BLaER1 treated with 17β-estradiol and CSF1 and Interleukin-3, amounts not matched to agents 10 nM and 100 nM (cell line): ENCODE results near the gene PSKH1.

ENCODE experiments used
- H3K27ac ChIP-seq, 11 experiments: shearing (Covaris generic); formaldehyde crosslinking; 2 replicates each; pipeline ENCODE4 v1.8.1; 2022
- H3K27me3 ChIP-seq, 11 experiments: shearing (Covaris generic); formaldehyde crosslinking; 2 replicates each; pipeline ENCODE4 v1.8.1; 2022
- H3K36me3 ChIP-seq, 11 experiments: shearing (Covaris generic); formaldehyde crosslinking; 2 replicates each; pipeline ENCODE4 v1.8.1; 2022
- H3K4me1 ChIP-seq, 10 experiments: shearing (Covaris generic); formaldehyde crosslinking; 2 replicates each; pipeline ENCODE4 v1.8.1; 2022
- H3K4me2 ChIP-seq, 11 experiments: shearing (Covaris generic); formaldehyde crosslinking; 2 replicates each; pipeline ENCODE4 v1.8.1; 2022
- H3K4me3 ChIP-seq, 10 experiments: shearing (Covaris generic); formaldehyde crosslinking; 2 replicates each; pipeline ENCODE4 v1.8.1; 2022
- H3K9ac ChIP-seq, 11 experiments: shearing (Covaris generic); formaldehyde crosslinking; 2 replicates each; pipeline ENCODE4 v1.8.1; 2022
- H3K9me3 ChIP-seq, 11 experiments: shearing (Covaris generic); formaldehyde crosslinking; replicated peaks in 1 of 11; 2 replicates each; pipeline ENCODE4 v1.8.1; 2022
- H4K20me1 ChIP-seq, 11 experiments: shearing (Covaris generic); formaldehyde crosslinking; 2 replicates each; pipeline ENCODE4 v1.8.1; 2022
- Cebpa-rat ChIP-seq, 11 experiments: shearing (Covaris generic); IDR thresholded peaks; 2 replicates each; pipeline ENCODE4 v1.8.1; 2022

Gene PSKH1

GRCh38 chr16:67965668-67966548 is 72.9 kb downstream of the PSKH1 start:
- Histone ChIP-seq H3K36me3 (peaks cover 7 to 33% (median 26%) of the 10 kb centered on the region in 11 experiments; a peak in 17 of 22 replicates), H3K9ac (peak overlapping the region in 4 of 11 experiments; percentile 42 to 85 (median 54); a peak in 6 of 22 replicates), H3K4me1 (peaks cover 24 to 54% (median 43%) of the 10 kb centered on the region in 10 experiments), H4K20me1 (peaks cover 5 to 53% (median 20%) of the 10 kb centered on the region in 11 experiments; a peak in 15 of 22 replicates), H3K4me2 (peak overlapping the region; percentile 75 to 99 (median 96)), H3K27ac (no peak overlapping the region; a peak in 1 of 22 replicates), H3K27me3 (no peaks in the 10 kb centered on the region), H3K9me3 (no peaks in the 10 kb centered on the region), H3K4me3 (no peak overlapping the region; a peak in 1 of 20 replicates)
- no peak for TF ChIP-seq Cebpa-rat (IDR thresholded peaks at IDR 0.05)

DNA sequence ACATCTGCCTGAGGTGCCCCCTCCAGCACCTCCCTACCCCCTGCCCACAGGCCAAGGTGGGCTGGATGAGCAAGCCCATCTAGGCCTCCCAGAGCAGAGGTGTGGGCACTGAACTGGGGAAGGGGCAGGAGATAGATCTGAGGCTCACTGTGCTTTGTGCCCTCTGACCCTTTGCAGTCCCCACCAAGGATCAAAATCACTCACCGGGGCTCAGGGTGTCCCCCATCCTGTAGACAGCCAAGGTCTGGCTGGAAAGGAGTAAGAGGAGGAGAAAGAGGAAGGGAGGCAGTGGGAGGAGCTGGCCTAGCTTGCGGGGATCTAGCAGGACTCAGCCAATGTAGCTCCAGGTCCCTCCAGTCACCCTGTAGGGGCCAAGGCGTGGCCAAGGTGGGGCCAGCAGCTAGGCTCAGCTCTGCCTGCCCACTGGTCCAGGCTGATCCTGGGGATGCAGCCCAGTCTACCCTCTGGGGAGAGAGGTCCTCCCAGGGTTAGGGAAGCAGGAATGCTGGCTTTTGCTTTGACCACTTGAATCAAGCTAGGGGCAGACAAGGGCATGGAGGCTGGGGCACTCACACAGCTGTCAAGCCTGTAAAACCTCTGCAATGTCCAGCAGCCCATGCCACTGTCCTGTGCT is 73.6 kb downstream of the PSKH1 start:
- no peak overlapping the region; a peak in 1 of 22 replicates for H3K27ac ChIP-seq
- TF ChIP-seq Cebpa-rat (IDR thresholded peaks at IDR 0.05): no peak

GRCh38 chr16:67967183-67967957 is 74.3 kb downstream of the PSKH1 start:
- H3K4me3 ChIP-seq: peak overlapping the region; percentile 72 to 93 (median 84)
- H3K36me3 ChIP-seq: peaks cover 0 to 18% (median 12%) of the 10 kb centered on the region in 11 experiments; a peak in 15 of 22 replicates
- H3K9me3 ChIP-seq: no peaks in the 10 kb centered on the region
- H4K20me1 ChIP-seq: peaks cover 5 to 44% (median 20%) of the 10 kb centered on the region in 11 experiments; a peak in 15 of 22 replicates
- no peaks in the 10 kb centered on the region for H3K27me3 ChIP-seq
- H3K4me1 ChIP-seq: peaks cover 24 to 54% (median 43%) of the 10 kb centered on the region in 10 experiments
- H3K4me2 ChIP-seq: peak overlapping the region; percentile 75 to 99 (median 96)
- H3K27ac ChIP-seq: peak overlapping the region; percentile 68 to 94 (median 84); a peak in 21 of 22 replicates
- TF ChIP-seq Cebpa-rat (IDR thresholded peaks at IDR 0.05): no peak
- H3K9ac ChIP-seq: peak overlapping the region; percentile 82 to 93 (median 89)

More for the DNA sequence above, 73.6 kb downstream of the PSKH1 start:
- Histone ChIP-seq H3K27me3 (no peaks in the 10 kb centered on the region), H3K4me3 (peak overlapping the region in 8 of 10 experiments; percentile 72 to 93 (median 86); a peak in 10 of 20 replicates), H4K20me1 (peaks cover 5 to 46% (median 20%) of the 10 kb centered on the region in 11 experiments; a peak in 15 of 22 replicates), H3K36me3 (peaks cover 0 to 25% (median 19%) of the 10 kb centered on the region in 11 experiments; a peak in 15 of 22 replicates), H3K9me3 (no peaks in the 10 kb centered on the region), H3K4me2 (peak overlapping the region; percentile 75 to 99 (median 96)), H3K4me1 (peaks cover 24 to 54% (median 43%) of the 10 kb centered on the region in 10 experiments), H3K9ac (peak overlapping the region in 7 of 11 experiments; percentile 59 to 93 (median 87); a peak in 11 of 22 replicates)

DNA sequence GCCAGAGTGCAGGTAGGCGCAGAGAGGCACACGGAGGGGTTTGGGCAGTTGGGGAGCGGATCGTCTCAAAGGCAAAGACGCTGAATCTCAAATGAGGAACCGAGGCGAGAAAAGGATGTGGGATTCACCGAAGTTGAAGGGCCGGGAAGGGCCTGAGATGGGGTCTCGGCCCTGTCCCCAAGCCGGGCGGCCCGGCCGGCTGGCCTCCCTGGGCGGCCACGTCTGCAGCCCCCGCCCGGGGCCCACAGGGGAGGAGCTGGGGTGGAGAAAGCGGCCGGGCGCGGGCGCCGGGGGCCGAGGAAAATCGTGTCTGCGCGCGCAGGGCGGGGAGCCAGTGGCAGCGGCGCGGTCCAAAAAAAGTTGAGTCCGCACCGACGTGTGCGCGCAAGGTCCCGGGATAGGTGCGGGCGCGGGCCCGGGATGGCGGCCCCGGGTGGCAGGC is 74.9 kb downstream of the PSKH1 start:
- TF ChIP-seq Cebpa-rat (IDR thresholded peaks at IDR 0.05): no peak
- Histone ChIP-seq H3K27me3 (no peaks in the 10 kb centered on the region), H3K36me3 (peaks cover 0 to 12% (median 6%) of the 10 kb centered on the region in 11 experiments; a peak in 13 of 22 replicates), H3K9ac (peak overlapping the region; percentile 82 to 93 (median 89)), H3K27ac (peak overlapping the region; percentile 68 to 94 (median 84); a peak in 21 of 22 replicates), H3K9me3 (no peaks in the 10 kb centered on the region), H3K4me1 (peaks cover 24 to 54% (median 43%) of the 10 kb centered on the region in 10 experiments), H4K20me1 (peaks cover 5 to 44% (median 20%) of the 10 kb centered on the region in 11 experiments; a peak in 15 of 22 replicates), H3K4me2 (peak overlapping the region; percentile 75 to 99 (median 96)), H3K4me3 (peak overlapping the region; percentile 72 to 93 (median 84))

DNA sequence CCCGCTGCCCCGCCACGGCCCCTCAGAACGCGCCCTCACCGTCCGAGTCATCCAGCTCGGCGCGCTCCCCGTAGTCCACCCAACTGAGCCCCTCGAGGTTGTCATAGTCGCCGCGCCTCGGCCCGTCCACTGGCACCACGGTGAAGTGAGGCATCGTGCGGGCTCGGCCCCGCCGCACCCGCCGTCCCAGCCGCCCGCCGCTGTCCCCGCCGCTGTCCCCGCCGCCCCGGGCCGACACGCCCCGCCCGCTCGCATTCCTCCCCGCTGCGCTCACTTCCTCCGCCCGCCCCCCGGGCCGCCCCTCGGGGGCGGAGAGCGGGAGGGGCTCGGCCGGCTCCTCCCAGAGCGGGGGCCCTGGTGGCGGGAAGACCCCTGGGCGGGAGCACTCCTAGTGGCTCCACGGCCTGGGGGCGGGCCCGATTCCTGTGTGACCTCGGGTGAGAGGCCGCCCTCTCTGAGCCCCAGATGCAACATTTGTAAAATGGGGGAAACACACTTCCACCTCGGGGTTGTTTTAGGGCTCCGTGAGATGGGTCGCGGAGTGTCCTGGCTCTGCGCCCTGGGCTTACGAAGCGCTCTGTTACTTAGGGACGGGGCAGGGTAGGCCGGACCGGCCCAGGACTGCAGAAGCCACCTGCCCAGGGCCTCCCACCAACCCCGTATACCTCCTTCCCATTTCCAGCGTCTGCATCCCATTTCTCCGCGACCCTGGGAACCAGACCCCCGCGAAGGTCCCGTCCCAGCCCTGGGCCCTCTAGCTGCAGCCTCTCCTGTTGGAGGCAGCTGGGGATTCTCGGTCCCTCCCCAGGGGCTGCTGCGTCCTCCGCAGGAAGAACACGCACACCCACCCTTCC is 75.6 kb downstream of the PSKH1 start, which contains the start of gene SLC12A4:
Gene SLC12A4, minus strand, starts transcription at position 238 of the 854 bp plus-strand sequence. Its CDS starts 84 bp downstream, at position 154.
- peak within 1 kb of the TSS; percentile 68 to 94 (median 84); a peak in 21 of 22 replicates for H3K27ac ChIP-seq
- H4K20me1 ChIP-seq: peaks cover 5 to 38% (median 20%) of the 10 kb centered on the region in 11 experiments; a peak in 15 of 22 replicates
- peak within 1 kb of the TSS; percentile 72 to 93 (median 84) for H3K4me3 ChIP-seq
- no peaks in the 10 kb centered on the region for H3K27me3 ChIP-seq
- peak within 1 kb of the TSS; percentile 75 to 99 (median 96) for H3K4me2 ChIP-seq
- H3K4me1 ChIP-seq: peaks cover 24 to 52% (median 43%) of the 10 kb centered on the region in 10 experiments
- no peaks in the 10 kb centered on the region for H3K9me3 ChIP-seq
- TF ChIP-seq Cebpa-rat (IDR thresholded peaks at IDR 0.05): no peak
- H3K9ac ChIP-seq: peak within 1 kb of the TSS; percentile 82 to 93 (median 89)
- peaks cover 0 to 6% (median 0%) of the 10 kb centered on the region in 11 experiments; a peak in 7 of 22 replicates for H3K36me3 ChIP-seq

DNA sequence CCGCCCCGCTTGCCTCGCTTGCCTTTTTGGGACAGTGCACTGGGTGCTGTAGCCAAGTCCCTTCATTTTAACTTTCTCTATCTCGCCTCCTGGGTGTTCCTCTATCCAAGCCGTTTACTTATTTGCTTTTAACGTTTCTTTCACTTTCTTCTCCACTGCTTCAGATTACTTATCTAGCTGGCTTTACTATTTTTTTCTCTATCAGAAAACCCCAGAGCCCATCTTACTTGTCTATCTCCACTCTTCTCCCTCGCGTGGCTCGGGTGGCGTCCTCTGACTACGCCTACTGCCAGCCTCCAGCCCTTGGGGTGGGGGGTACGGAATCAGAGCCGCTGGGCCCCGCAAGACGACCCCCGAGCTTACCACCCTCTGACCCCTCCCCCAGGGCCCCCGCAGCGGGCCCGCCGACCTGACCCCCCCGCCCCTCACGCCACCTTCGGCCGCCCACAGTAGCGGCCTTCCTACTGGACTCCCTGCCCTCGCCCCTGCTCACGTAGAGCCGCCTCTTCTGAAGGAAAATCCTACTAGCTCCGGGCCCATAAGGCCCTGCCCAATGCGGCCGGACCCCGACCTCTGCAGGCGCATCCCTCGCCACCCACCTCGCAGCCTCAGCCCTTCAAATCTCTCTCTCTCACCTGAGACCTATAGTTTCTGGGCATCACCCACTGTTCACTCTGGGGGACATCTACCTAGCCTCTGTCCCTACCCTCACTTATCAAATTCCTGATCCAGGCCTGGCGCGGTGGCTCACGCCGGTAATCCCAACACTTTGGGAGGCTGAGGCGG is 76.4 kb downstream of the PSKH1 start:
- Histone ChIP-seq H3K9ac (peak overlapping the region; percentile 82 to 93 (median 89); a peak in 17 of 22 replicates), H3K27ac (peak overlapping the region in 6 of 11 experiments; percentile 78 to 86 (median 82); a peak in 13 of 22 replicates), H3K36me3 (no peaks in the 10 kb centered on the region), H3K4me2 (peak overlapping the region; percentile 75 to 99 (median 96)), H3K4me3 (peak overlapping the region; percentile 72 to 93 (median 84); a peak in 19 of 20 replicates), H3K4me1 (peaks cover 24 to 44% (median 40%) of the 10 kb centered on the region in 10 experiments), H3K9me3 (no peaks in the 10 kb centered on the region), H3K27me3 (no peaks in the 10 kb centered on the region), H4K20me1 (peaks cover 5 to 30% (median 19%) of the 10 kb centered on the region in 11 experiments; a peak in 15 of 22 replicates)
- no peak for TF ChIP-seq Cebpa-rat (IDR thresholded peaks at IDR 0.05)
